ENCODE data around the gene NKG7.

- TF ChIP-seq CTCF (IDR thresholded peaks at IDR 0.05; ENCODE audit: insufficient read depth, low read length, poor library complexity, severe bottlenecking) (no peak), EZH2phosphoT487 (conservative IDR thresholded peaks at IDR 0.05; ENCODE audit: low read length) (no peak)
Measured at GRCh38 chr19:51365211-51365964, 7.1 kb downstream of the NKG7 start.

Data from SU-DHL-6 (cell line).